Stimulated activated CD4-positive, alpha-beta T cell treated with anti-CD3 and anti-CD28 coated beads, TNF-alpha, amount 100 ng/mL, for 1 hour (primary cell): Measurements from ENCODE around the gene MAMSTR.
A peak's percentile ranks its signal among the peaks of the same experiment; 100 is the strongest.
"Not testable (repeated sequence)": the region's sequence is repeated elsewhere in the genome, so short reads cannot be mapped to it uniquely, and the experiment has no call there.

Experiments used
- DNase-seq, 3 donors: peaks; one replicate each; pipeline ENCODE4 v3.0.0-alpha.2; 2020; ENCODE audit warnings: low read depth in 3 of 3, low spot score in 1 of 3

Gene MAMSTR

DNA sequence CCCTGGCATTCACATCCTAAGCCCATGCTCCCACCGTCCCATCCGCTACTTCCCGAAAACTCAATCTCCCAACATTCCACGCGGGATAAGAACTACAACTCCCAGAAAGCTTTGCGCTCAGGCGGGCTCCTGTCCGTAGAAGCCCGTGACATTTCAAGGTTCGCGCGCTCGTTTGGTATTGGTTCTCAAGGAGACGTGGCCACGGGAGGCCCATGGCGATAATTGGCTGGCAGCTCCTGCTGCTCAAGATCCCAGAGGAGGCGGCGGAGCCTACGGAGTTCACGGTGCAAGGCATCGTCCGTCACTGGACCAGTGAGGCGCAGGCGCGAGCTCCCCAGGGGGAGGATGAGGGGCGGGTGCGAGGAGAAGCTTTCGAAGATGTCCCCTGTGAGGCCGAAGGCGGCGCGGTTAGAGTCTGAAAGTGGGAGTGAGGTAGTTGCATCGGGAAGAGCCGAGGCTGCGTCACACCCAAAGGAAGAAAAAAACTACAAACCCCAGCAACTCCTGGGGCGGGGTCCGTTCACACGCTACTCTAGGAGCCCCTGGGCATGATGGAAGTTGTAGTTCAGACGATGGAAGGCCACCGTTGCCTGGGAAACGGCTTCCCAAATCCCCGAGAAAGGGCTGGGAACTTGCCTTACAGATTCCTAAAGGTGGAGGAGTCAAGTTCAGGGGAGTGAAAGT is 1.2 kb upstream of the MAMSTR start:
- DNase-seq: peak; percentile 65 to 79 (median 68)

DNA sequence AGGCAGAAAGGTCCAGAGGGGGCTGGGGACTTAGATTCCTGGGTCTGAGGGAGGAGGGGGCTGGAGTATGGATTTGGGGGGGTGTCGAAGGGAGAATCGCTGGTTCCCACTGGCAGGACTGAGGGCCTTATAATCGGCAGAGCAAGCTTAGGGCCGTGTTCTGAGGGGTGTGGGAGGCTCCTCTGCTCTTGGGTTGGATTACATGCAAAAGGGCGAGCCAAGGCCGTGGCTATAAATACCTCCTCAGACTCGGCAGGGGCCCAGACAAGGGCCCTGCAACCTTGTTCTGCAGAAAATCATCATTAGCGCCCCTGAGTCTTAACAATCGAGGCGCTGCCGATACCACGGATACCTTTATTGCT is 707 bp upstream of the MAMSTR start:
- DNase-seq: no peak

DNA sequence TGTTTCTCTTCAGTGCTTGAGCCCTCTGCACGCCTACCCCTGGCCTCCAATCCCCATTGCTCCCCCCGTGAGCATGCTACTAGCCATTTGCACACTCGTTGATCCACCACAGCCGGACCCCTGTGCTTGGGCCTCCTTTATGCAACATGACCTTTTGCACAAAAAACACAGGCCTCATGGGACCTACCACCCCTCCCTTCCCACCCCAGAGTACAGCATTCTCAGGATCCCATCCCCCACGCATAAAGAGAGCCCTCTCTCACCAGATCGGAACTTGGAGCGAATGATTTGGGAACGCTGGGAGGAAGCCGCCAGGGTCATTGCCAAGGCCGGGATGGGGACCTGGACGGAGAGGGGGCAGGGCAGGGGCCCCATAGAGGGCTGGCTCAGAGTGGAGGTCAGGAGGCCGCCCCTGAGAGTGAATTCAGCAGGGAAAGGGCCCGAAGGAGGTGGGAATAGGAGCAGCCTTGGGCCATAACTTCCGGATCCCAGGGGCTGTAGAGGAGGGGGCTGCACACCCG is 754 bp downstream of the MAMSTR start:
- DNase-seq: no peak

DNA sequence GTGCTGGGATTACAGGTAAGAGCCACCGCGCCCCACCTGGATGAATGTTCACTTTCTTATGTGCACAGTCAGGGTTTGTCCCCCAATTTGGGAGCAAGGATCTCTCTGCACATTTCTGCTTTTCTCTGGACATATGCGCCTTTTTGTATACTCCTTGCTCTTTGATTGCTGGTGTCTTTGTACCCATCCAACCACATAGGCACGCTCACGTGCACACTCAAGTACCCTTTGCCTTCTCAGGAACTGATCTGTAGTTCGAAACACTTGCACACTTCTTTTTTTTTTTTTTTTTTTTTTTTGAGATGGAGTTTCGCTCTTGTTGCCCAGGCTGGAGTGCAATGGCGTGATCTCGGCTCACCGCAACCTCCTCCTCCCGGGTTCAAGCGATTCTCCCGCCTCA is 1.4 kb downstream of the MAMSTR start:
- DNase-seq: not testable (repeated sequence)

DNA sequence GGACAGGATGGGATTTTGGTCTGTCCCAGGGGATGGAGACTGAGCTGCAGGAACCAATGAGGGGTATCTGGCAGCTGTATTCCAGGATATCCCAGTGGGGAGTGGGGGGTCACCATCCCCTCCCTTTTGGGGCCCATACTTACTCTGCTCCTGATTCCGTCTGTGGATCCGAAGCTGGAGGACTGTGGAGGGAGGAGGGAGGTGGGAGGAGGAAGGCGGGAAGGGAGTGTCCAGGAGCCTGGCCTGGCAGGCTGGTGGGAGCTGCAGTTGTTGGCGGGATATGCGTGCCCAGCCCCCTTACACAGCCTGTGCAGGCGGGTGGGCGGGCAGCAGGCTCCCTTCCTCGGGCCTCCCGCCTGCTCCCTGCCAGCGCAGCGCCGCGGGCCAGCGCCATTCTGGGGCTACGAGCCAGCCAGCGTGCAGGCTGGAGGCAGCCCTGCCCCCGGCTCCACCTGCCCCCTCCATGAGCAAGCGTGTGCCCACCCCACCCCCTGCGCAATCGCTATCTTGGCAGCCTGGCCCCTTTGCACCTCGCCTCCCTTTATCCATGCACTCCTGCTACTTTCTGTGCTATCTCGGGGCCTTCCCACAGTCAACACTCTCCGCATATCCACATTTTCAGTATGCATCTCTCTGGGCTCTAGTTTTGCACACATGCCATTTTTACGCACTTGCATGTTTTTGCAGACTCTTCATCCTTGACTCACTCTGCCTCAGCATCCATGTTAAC is 2.8 kb downstream of the MAMSTR start:
- no peak for DNase-seq

DNA sequence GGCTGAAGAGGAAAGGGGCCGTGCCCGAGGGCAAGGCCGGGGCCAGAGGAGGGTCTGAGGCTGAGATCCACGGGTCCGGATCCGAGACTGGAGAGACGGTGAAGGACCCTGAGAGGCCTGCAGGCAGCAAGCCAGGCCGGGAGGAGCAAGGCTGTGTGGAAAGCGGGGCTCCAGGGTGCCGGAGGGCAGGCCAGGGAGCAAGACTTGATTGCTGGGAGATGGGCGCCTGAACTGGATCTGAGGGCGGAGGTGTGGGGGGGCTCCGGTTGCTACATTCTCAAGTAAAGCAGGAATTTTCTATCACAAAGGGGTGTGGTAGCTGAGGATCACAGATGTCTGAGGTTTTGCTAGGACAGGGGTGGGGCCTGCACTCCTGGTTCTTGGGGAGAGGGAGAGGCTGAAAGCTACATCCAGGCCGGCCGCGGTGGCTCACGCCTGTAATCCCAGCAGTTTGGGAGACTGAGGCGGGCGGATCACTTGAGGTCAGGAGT is 3.8 kb downstream of the MAMSTR start:
- no peak for DNase-seq

DNA sequence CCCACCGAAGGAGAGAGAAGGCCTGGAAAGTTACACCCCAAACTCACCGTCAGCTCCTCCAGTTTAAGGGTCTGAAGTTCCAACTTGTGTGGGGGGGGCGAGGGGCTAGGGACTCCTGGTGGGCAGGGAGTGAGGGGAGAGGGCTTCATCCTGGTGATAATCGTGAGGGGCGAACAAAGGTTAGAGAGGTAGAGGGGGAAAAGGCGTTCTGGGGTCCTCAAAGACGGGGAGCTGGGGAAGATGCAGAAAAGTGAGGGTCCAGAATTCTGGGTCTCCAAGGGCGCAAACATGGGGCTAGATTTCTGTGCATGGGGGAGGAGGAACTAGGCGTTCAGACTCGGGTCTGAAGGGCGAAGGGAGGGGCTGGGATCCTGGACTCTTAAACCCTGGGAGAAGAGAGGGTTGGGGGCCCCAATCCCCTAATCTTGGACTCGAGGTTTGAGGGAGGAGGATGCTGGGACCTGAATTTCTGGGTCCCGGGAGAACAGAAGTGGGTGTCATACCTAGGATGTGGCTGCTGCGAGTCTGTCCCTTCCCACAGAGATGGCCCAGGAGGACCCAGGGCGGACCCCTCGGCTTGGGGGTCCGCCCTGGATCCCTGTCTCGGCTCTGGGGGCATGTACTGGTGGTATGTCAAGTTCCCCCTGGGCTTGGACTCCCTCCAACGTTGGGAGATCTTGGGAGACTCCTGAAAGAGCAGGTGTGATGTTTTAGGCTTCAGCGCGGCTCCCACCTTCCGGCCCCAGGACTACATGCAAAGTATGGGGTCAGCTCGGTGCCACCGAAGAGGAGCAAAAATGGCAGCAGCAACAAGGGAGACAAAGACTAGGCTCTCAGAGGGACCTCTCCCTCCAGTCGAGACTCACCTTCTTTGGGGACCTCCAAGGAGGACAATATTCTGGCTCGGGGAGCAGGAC is 4.5 kb downstream of the MAMSTR start:
- no peak for DNase-seq

DNA sequence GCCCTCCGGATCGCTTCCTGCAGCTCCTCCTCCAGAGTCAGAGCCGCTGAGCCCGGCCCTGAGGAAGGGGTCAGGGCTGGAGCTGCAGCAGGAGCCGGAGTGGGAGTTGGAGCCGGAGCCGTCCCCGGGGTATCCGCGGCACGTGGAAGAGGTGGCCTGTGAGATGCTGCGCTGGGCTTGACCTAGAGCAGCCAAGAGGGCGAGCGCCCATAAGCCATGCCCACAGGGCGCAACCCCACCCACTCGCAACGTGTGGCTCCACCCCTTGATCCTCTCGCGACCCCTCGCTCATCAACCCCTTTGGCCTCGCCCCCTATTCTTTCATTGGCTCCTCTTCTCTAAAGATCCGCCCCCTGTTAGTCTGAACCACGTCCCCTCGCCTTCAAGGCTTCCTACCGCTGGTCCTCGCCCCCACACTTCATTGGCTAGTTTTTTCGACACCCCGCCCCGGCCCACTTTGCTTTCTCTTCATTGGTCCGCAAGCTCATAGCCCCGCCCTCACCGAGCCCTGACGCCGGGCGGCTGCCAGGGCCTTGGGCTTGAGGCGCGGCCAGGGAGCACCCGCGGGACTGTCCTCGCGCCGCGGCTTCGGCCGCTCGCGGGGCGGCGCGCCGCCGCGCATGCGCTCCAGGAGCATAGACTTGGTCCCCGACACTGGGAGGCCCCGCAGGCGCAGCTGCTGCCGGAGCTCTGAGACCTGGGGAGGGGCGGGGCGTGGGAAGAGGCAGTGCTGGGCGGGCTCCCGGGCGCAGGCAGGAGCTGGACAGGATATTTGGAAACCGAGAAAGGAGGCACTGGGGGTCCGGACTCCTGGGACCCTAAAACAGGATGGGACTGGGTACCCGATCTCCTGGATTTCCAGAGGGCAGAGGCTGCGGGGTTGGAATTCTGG is 5.4 kb downstream of the MAMSTR start:
- DNase-seq: peak; percentile 89 to 91 (median 90)

DNA sequence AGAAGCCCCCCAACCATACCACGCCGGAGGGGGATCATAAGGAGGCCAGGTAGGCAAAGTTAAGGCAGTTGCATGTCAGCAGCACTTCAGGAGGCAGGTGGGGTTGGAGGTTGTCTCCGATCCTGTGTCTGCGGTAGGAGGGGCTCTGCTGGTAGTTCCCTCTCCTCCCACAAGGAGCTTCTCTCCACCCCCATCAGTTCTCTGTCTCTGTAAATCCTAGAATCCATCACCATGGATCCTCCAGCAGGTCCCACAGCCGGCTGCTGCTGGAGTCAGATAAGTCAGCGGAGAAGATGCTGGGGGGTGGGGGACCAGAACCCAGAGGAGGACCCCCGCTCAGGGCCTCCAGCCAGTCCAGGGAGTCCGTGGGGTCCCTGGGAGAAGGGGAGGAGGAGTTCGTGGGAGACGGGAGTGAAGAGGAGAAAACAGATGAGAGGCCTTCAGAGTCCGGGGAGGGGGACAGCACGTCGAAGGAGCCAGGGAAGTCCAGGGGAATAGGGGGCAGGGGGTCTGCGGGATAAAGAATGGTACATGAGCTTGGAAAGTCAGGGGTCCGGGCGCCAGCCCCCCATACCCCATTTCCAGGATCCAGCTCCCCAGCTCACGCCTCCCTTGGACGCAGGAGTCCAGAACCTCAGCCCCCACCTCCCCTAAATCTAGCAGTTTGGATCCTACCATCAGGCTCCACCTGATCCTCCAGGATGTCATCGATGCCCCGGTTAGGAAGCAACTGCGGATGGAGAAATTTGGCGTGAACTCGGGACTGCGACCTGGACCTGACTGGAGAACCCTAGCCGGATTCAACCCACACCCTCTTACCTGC is 6.3 kb downstream of the MAMSTR start:
- DNase-seq: no peak

DNA sequence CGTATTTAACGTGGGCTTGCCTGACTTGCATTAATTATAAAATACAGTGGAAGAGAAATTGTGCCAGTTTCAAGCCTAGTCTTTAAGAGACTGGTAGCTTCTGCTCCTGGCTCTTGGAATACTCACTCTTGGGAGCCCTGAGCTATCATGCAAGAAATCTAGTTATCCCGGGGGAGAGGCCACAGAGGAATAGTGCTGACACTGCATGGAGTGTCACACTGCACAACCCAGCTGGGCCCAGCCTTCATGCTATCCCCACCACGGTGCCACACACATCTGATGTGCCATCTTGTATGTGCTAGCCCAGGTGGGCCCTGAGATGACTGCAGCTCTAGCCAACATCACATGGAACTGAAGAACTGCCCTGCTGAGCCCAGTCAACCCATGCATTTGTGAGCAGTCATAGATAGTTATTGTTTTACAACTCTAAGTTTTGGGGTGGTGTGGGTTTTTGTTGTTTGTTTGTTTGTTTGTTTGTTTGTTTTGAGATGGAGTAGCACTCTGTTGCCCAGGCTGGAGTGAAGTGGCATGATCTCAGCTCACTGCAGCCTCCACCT is 8.3 kb downstream of the MAMSTR start:
- no peak for DNase-seq

DNA sequence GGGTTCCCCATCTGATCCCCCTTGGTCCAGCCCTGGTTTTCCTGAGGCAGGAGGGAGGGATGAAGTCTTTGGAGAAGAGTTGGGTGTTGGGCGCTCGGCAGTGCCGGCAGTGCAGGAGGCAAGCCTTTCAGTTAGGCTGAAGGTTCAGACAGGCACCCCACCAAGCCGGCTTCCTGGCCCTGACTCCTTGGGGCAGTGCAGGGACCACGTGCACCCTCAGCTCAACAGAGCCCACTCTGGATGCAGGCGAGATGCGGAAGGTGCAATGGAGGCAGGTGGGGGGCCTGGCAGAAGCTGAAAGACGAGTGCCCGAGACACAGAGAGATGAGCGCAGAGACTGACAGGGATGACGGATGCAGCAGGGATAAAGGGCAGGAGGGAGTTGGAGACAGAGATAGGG is 11.1 kb downstream of the MAMSTR start:
- no peak for DNase-seq

DNA sequence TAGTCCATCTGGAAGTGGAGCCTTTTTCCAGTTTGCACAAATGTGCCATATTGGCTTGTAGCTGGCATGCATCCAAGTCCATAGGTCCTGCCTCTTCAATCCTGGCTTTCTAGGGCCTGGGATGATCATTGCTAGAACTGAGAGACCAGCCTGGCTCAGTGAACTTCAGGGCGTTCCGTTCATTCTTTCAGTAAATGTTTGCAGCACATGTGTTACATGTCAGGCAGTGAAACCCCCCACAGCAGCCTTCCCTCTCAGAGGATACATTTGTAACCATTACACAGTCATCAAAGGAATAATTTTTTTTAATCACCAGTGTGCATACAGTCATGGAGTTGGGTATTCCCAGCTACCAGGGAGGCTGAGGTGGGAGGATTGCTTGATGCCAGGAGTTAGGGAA is 14.1 kb downstream of the MAMSTR start:
- no peak for DNase-seq

DNA sequence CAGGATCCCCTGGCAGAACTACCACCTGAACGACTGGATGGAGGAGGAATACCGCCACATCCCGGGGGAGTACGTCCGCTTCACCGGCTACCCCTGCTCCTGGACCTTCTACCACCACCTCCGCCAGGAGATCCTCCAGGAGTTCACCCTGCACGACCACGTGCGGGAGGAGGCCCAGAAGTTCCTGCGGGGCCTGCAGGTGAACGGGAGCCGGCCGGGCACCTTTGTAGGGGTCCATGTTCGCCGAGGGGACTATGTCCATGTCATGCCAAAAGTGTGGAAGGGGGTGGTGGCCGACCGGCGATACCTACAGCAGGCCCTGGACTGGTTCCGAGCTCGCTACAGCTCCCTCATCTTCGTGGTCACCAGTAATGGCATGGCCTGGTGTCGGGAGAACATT is 16.2 kb downstream of the MAMSTR start:
- no peak for DNase-seq

DNA sequence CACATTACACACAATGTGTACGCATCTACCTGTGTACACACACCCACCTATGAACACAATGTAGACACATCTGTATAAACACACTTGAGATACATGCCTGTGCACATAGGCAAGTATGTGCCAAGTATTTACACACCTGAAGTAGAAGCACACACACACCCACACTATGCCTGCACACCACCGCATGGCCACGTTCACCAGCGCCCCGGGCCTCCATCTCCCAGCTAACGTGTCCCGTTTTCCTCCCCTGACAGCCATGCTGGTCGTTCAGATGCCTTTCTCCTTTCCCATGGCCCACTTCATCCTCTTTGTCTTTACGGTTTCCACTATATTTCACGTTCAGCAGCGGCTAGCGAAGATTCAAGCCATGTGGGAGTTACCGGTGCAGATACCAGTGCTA is 16.8 kb downstream of the MAMSTR start:
- DNase-seq: no peak

DNA sequence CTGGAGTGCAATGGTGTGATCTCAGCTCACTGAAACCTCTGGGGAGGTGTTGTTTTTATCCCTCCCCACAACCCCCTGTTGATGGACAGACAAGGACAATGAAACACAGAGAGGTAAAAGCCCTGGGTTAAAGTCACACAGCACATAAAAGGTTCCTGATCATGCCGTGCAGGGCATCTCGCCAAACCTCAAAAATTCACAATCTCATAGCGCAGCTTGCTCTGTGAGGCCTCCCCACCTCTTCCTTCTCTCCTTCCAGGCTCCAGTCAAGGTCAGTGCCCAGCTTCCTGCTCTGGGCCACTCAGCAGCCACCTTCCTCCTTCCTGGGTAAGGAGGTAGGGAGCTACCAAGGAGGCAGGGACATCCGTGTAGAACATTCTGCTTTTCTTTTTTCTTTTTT is 21.5 kb downstream of the MAMSTR start:
- DNase-seq: no peak

DNA sequence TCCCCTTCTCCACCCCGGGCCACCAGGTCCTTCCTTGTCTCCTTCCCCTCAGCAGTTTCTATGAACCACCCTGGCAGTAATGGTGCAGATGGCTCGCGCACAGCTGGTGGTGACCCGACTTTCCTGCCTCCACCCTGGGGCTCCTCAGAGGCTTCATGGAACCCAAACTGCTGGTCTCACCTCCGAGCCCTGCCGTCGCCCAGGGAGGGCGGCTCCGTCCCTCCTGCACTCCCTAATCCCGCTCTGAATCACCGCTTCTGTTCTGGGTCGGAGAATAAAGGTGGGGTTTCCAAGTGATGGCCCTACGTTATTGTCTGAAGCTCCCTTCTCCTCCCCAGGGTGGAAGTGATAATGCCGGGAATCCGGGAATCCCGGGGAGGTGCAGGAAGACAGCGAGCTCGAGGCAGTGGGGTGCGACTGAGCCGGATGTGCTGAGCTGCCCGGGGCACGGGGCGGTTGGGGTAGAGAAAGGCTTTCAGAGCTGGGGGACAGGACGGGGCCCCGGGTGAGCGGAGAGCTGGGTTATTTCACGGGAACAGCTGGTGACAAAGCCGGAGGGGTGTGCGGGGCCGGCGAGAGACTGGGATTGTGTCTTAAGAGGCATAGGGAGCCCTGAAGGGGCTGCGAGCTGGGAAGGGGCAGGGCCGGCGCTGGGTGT is 23.0 kb downstream of the MAMSTR start:
- no peak for DNase-seq

DNA sequence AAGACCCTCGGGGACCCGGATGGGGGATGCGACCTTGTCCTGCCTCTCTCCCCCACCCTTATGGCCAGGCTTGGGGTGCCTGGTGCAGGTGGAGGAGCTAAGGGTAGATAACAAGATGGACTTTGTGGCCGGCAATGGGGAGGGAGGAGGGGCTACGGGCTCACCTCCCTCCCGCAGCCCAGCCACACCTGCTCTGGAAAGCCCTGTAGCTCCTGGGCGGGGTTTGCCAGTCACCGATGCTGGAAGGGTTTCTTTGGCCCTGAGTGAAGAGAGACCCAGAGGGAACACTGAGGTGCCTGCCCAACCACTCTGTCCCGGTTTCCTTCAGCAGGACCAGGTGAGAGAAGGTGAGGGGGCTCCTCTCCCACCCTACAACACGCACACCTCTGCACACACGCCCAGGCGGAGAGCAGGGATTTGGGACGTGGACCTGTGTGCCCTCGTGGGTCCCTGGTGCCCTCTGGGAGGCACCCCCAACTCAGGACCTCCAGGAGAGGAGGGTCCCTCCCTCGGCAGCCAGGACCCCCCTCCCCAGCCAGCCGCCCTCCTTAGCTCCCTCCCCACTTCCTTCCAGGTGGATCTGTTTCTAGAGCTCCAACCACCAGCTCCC is 23.7 kb downstream of the MAMSTR start, which contains the start of gene FUT2:
Gene FUT2 (plus strand): TSS at position 229 of the 610 bp plus-strand sequence. CDS start 6,986 bp downstream, outside the sequence.
- DNase-seq: no peak

DNA sequence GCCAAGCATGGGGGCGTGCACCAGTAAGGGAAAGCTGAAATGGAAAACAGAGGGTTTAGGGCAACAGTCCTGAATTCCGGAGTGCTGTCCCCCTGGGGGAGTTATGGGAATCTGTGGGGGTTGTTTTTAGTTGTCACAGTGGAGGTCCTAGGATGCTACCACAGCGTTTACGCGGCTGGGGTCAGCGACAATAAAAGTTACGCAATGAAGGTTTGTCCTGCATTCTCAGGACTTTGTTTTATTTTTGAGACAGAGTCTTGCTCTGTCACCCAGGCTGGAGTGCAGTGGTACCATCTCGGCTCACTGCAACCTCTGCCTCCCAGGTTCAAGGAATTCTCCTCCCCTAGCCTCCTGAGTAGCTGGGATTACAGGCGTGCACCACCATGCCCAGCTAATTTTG is 25.9 kb downstream of the MAMSTR start:
- DNase-seq: not testable (repeated sequence)
